Measurements from ENCODE around the gene KIDINS220. TPM values are rescaled to one million over a fixed set of nuclear protein-coding genes. Genes with fewer than 3 reads are reported as not detected.

The KIDINS220 gene
- polyA plus RNA-seq, 1 donor: 52.9 TPM

DNA sequence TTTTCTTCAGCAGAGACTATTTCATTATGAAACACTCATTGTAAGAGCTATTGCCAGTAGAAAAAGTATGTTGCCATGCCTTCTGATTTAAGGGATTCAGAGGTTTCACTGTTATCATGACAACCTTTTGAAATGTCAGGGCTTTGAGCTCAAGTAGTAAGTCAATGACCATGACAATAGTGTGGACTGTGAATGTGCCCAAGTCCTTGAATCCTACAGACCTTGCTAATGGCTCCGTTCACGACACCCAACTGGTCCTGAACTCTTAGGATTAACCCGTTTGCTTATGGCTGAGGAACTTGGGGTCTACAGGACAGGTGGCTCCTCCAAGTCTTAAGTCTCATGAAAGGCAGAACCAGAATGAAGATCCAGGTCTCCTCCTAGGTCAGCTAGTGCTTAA, 17.6 kb upstream of the KIDINS220 start:
- Histone ChIP-seq H3K27me3 (ENCODE audit: control insufficient read depth, insufficient read depth, low read length) (no peaks in the 10 kb centered on the region), H3K9me3 (ENCODE audit: control insufficient read depth, low read depth, low read length) (no peaks in the 10 kb centered on the region), H3K4me1 (ENCODE audit: control insufficient read depth, insufficient read depth, low read length) (no peaks in the 10 kb centered on the region), H3K4me3 (ENCODE audit: low read length) (no peak overlapping the region), H3K27ac (ENCODE audit: low read length) (no peak overlapping the region), H3K36me3 (ENCODE audit: control insufficient read depth, insufficient read depth, low read length) (no peaks in the 10 kb centered on the region)
- WGBS (ENCODE audit: insufficient coverage, low lambda C conversion rate): no CpG with 5 or more reads among the region's 3 CpGs
- no peak for DNase-seq

DNA sequence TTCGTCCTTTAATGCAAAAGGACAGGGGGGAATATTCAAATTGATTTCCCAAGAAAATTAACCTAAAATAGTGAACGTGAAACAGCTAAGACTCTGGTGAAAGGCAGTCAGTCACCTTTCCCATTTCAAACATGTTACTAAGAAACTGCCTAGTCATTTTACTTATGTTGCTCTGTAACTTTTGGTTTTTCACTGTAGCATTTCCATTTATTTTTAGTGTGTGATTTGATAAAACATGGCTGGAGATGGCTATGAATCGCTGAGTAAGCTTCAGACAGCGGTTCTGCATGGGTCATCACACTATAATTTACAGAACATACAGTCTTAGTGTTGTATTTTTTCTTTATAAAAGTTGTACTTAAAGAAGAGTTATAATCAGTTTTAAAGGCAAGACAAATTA, 16.0 kb upstream of the KIDINS220 start:
- 100% methylated on average over 2 of the region's 4 CpGs for WGBS (ENCODE audit: insufficient coverage, low lambda C conversion rate)

DNA sequence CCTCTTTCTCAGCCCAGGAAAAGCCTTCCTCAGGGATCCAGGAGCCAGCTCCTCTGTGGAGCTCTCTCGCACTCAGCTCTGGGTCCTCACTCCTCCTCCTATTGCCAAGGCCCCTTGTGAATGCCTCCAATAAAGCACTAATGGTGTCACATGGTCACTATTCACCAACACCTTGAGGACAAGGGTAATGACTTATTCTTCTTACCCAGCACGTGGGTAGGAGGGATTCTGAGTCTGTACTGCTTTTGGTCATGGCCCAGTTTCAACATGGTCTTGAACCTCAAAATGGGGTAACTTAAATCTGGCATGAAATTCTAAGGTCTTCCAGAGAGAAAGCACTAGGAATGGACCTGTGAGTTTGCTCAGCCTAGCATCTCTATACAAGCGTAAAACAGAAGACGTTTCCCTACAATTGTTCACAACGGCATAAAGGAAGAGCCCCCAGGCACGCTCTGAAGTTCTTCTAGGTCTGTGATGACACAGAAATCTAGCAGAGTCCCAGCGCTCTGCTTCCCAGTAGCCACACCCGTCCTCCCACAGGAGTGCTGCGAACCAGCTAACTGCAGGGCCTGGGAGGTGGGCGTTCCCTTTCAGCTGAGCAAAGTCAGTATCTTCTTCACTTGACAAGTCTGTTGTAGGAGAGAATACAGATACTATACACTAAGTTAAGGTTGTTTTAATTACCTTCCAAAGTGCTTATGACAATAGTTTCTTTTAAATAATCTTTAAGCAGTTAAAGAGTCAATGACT, 14.6 kb upstream of the KIDINS220 start:
- no peak overlapping the region for H3K27ac ChIP-seq (ENCODE audit: low read length)
- H3K4me1 ChIP-seq (ENCODE audit: control insufficient read depth, insufficient read depth, low read length): no peaks in the 10 kb centered on the region
- no peaks in the 10 kb centered on the region for H3K36me3 ChIP-seq (ENCODE audit: control insufficient read depth, insufficient read depth, low read length)
- no peak for DNase-seq
- H3K4me3 ChIP-seq (ENCODE audit: low read length): no peak overlapping the region
- no peaks in the 10 kb centered on the region for H3K9me3 ChIP-seq (ENCODE audit: control insufficient read depth, low read depth, low read length)
- H3K27me3 ChIP-seq (ENCODE audit: control insufficient read depth, insufficient read depth, low read length): no peaks in the 10 kb centered on the region
- no CpG with 5 or more reads among the region's 10 CpGs for WGBS (ENCODE audit: insufficient coverage, low lambda C conversion rate)

More for the DNA sequence above, 16.0 kb upstream of the KIDINS220 start:
- Histone ChIP-seq H3K4me3 (ENCODE audit: low read length) (no peak overlapping the region), H3K27ac (ENCODE audit: low read length) (no peak overlapping the region), H3K4me1 (ENCODE audit: control insufficient read depth, insufficient read depth, low read length) (no peaks in the 10 kb centered on the region), H3K9me3 (ENCODE audit: control insufficient read depth, low read depth, low read length) (no peaks in the 10 kb centered on the region), H3K27me3 (ENCODE audit: control insufficient read depth, insufficient read depth, low read length) (no peaks in the 10 kb centered on the region), H3K36me3 (ENCODE audit: control insufficient read depth, insufficient read depth, low read length) (no peaks in the 10 kb centered on the region)
- no peak for DNase-seq

DNA sequence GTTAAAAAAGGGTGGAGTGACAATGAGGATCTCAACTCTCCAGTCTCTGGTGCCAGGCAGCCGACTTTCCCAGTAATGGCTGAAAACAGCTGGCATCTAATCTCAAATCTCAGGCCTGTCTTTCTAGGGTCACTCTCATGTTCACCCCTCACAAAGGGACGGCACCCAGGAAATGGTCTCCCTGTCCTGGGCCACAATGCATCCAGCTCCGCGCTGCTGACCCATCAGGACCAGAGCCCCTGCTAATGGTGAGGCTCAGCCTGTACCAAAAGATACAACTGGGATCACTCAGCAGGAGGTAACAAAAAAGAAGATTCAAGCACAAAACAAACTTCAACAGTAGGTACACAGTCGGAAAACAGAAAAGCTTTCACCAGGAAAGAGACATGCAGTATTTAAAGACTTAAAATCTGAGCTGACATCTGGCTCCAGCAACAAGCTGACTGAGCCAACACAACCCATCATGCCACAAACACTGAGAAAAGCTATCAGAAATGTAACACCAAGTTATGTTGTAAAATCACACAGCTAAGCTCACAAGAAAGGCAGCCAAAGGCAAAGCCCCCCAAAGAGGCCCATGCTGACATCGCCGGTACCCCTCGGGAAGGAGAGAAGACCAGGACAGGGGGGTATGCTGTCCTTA, 13.6 kb upstream of the KIDINS220 start:
- Histone ChIP-seq H3K4me3 (ENCODE audit: low read length) (no peak overlapping the region), H3K27me3 (ENCODE audit: control insufficient read depth, insufficient read depth, low read length) (no peaks in the 10 kb centered on the region), H3K36me3 (ENCODE audit: control insufficient read depth, insufficient read depth, low read length) (no peaks in the 10 kb centered on the region), H3K4me1 (ENCODE audit: control insufficient read depth, insufficient read depth, low read length) (no peaks in the 10 kb centered on the region), H3K9me3 (ENCODE audit: control insufficient read depth, low read depth, low read length) (no peaks in the 10 kb centered on the region), H3K27ac (ENCODE audit: low read length) (no peak overlapping the region)
- DNase-seq: no peak
- no CpG with 5 or more reads among the region's 8 CpGs for WGBS (ENCODE audit: insufficient coverage, low lambda C conversion rate)

DNA sequence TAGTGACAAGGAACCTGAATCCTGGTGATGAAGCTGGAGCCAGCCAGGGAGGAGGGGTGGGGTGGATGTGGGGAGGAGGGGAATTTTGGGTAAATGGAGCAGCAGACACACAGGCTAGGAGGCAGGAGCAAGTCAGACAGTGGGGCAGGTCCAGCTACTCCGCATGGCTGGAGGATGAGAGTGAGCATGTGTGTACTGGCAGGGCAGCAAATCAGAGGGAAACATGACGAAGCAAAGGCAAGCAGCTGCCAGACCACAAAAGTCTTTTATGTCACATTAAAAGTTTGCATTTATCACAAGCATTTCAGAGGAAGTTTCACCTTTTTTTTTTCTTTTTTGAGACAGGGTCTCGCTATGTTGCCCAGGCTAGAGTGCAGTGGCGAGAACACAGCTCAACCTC, 11.9 kb upstream of the KIDINS220 start:
- no peaks in the 10 kb centered on the region for H3K9me3 ChIP-seq (ENCODE audit: control insufficient read depth, low read depth, low read length)
- H3K4me1 ChIP-seq (ENCODE audit: control insufficient read depth, insufficient read depth, low read length): no peaks in the 10 kb centered on the region
- H3K4me3 ChIP-seq (ENCODE audit: low read length): no peak overlapping the region
- WGBS (ENCODE audit: insufficient coverage, low lambda C conversion rate): no CpG with 5 or more reads among the region's 4 CpGs
- no peak for DNase-seq
- H3K27me3 ChIP-seq (ENCODE audit: control insufficient read depth, insufficient read depth, low read length): no peaks in the 10 kb centered on the region
- H3K36me3 ChIP-seq (ENCODE audit: control insufficient read depth, insufficient read depth, low read length): no peaks in the 10 kb centered on the region
- H3K27ac ChIP-seq (ENCODE audit: low read length): no peak overlapping the region

DNA sequence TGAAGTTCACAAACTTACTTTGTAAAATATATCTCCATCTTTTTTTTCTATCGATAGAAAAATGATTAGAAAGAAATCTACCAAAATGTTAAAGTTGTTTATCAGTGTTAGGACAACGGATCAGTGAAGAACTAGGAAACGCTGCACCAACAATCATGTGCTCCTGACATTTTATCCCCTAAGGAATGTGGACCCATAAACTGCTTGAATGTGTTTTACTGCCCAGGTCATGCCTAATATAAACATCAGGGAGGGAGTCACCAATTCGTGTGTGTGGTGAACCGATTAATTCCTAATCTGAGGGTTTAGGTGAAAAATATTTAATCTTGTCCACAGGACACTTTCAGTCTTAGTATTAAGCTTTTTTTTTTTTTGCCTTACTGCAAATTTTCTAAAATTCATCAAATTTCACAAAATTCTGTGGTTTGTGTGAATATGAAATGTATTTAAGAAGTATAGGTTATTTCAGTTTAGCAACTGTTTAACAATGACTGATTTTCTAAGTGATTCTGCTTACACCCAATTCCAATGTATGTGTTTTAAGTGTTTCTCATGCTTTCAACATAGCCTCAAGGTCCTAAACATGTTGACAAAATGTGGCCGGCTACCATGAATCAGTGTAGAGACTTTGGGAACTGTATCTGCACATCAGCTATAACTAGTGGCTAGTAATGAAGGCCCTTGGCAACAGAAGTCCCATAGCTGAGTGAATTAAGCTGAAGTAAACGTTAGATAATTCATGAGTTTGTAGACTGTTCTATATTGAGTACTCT, 11.1 kb upstream of the KIDINS220 start:
- no peak for DNase-seq
- Histone ChIP-seq H3K27ac (ENCODE audit: low read length) (no peak overlapping the region), H3K27me3 (ENCODE audit: control insufficient read depth, insufficient read depth, low read length) (no peaks in the 10 kb centered on the region), H3K4me1 (ENCODE audit: control insufficient read depth, insufficient read depth, low read length) (no peaks in the 10 kb centered on the region), H3K36me3 (ENCODE audit: control insufficient read depth, insufficient read depth, low read length) (no peaks in the 10 kb centered on the region), H3K4me3 (ENCODE audit: low read length) (no peak overlapping the region), H3K9me3 (ENCODE audit: control insufficient read depth, low read depth, low read length) (no peaks in the 10 kb centered on the region)
- 54% methylated on average over 2 of the region's 7 CpGs for WGBS (ENCODE audit: insufficient coverage, low lambda C conversion rate)

DNA sequence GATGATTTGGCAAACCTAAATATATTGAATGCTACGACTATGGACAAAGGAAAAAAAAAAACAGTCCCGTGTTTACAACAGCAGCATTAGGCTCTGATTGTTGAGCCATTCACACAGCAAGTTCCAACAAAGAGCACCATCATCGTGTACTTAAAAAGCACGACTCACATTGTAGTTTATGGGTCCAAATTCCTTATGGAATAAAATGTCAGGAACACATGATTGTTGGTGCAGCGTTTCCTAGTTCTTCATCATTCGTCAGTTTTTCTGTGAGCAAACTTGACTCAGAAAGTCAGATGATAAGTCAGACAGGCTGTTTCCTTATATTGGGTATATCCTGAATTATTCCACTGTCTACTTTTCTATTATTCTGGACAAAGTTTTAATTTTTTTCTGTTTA, 10.0 kb upstream of the KIDINS220 start:
- WGBS (ENCODE audit: insufficient coverage, low lambda C conversion rate): 30% methylated on average over 2 of the region's 6 CpGs
- no peak overlapping the region for H3K27ac ChIP-seq (ENCODE audit: low read length)

DNA sequence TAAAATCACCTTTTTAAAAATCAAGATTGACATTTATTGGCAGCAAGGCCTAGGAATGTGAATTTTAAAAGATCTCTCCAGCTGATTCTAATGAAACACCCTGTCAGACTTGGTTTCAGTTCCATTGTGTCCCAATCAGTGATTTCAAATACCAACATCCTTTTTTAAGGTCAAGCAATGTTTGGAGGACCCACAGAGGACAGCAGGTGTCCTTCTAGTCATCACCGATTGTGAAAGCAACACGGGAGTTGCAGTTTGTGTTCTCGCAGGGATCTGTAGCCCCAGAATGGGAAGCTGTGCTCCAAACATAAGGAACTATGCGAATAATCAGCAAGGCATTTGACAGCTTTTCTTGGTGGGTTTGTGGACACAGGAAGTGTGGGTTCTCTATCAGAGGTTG, 4.5 kb upstream of the KIDINS220 start:
- no peaks in the 10 kb centered on the region for H3K9me3 ChIP-seq (ENCODE audit: control insufficient read depth, low read depth, low read length)
- H3K27ac ChIP-seq (ENCODE audit: low read length): no peak overlapping the region
- no peak for DNase-seq
- H3K4me3 ChIP-seq (ENCODE audit: low read length): no peak overlapping the region
- H3K4me1 ChIP-seq (ENCODE audit: control insufficient read depth, insufficient read depth, low read length): no peaks in the 10 kb centered on the region
- no CpG with 5 or more reads among the region's 4 CpGs for WGBS (ENCODE audit: insufficient coverage, low lambda C conversion rate)
- no peaks in the 10 kb centered on the region for H3K36me3 ChIP-seq (ENCODE audit: control insufficient read depth, insufficient read depth, low read length)
- no peaks in the 10 kb centered on the region for H3K27me3 ChIP-seq (ENCODE audit: control insufficient read depth, insufficient read depth, low read length)

More for the DNA sequence above, 10.0 kb upstream of the KIDINS220 start:
- Histone ChIP-seq H3K27me3 (ENCODE audit: control insufficient read depth, insufficient read depth, low read length) (no peaks in the 10 kb centered on the region), H3K9me3 (ENCODE audit: control insufficient read depth, low read depth, low read length) (no peaks in the 10 kb centered on the region), H3K4me1 (ENCODE audit: control insufficient read depth, insufficient read depth, low read length) (no peaks in the 10 kb centered on the region), H3K4me3 (ENCODE audit: low read length) (no peak overlapping the region), H3K36me3 (ENCODE audit: control insufficient read depth, insufficient read depth, low read length) (no peaks in the 10 kb centered on the region)
- DNase-seq: peak in 1 of 2 donors; percentile 23

DNA sequence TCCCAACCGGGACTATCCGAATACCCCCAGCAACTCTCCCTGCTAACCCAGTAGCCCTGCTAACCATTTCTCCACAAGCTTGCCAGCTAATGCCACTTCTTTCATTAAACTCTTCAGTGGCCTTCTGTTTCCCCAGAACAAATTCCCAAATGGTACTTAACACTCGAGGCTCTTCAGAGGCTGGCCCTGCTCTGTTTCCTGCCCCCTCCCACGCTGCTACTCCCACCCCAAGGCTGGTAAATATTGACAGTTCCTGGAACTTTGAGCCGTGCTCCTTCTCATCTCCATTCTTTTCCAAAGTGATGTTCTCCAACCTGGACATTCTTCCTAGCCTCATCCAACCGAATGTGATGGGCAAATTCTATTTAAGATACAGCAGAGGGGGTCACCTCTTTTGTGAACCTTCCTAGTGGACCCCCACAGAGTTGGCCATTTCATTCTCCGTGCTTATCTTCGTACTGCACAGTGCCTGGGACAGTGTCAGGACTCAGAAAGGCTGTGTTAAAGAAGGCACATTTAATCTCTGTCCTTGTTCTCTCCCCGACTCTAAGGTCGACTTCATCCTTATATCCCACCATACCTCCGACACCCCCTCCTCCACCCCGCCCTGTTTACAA, 3.2 kb upstream of the KIDINS220 start:
- peaks cover 6% of the 10 kb centered on the region for H3K4me1 ChIP-seq (ENCODE audit: control insufficient read depth, insufficient read depth, low read length)
- 0% methylated on average over 1 of the region's 12 CpGs for WGBS (ENCODE audit: insufficient coverage, low lambda C conversion rate)

More for the DNA sequence above, 3.2 kb upstream of the KIDINS220 start:
- H3K4me3 ChIP-seq (ENCODE audit: low read length): no peak overlapping the region
- no peaks in the 10 kb centered on the region for H3K27me3 ChIP-seq (ENCODE audit: control insufficient read depth, insufficient read depth, low read length)
- H3K36me3 ChIP-seq (ENCODE audit: control insufficient read depth, insufficient read depth, low read length): no peaks in the 10 kb centered on the region
- H3K27ac ChIP-seq (ENCODE audit: low read length): no peak overlapping the region
- no peaks in the 10 kb centered on the region for H3K9me3 ChIP-seq (ENCODE audit: control insufficient read depth, low read depth, low read length)
- peak in 1 of 2 donors; percentile 18 for DNase-seq

Measured in large intestine (tissue), 3 donors.